Mucosa of rectum (tissue), 2 donors: ENCODE measurements around the gene RAD51B.

Source experiments
- H3K27ac ChIP-seq, 2 donors: one replicate each; pipeline ENCODE4 v1.7.0; 2013; ENCODE audit warnings: inconsistent platforms in 2 of 2, low read depth in 2 of 2, low read length in 2 of 2
- H3K27me3 ChIP-seq, 2 donors: one replicate each; pipeline ENCODE4 v1.7.0; 2013; ENCODE audit warnings: low read length in 2 of 2; ENCODE audit not compliant: control insufficient read depth in 2 of 2, insufficient read depth in 2 of 2
- H3K36me3 ChIP-seq, 2 donors: one replicate each; pipeline ENCODE4 v1.7.0; 2013; ENCODE audit warnings: low read length in 2 of 2; ENCODE audit not compliant: control insufficient read depth in 2 of 2, insufficient read depth in 2 of 2
- H3K4me1 ChIP-seq, 2 donors: one replicate each; pipeline ENCODE4 v1.7.0; 2013; ENCODE audit warnings: low read length in 2 of 2, mild to moderate bottlenecking in 1 of 2; ENCODE audit not compliant: control insufficient read depth in 2 of 2, insufficient read depth in 2 of 2
- H3K4me3 ChIP-seq, 2 donors: one replicate each; pipeline ENCODE4 v1.7.0; 2013; ENCODE audit warnings: low read length in 2 of 2
- H3K9ac ChIP-seq, 2 donors: one replicate each; pipeline ENCODE4 v1.7.0; 2013; ENCODE audit warnings: low read length in 2 of 2, low read depth in 1 of 2, mild to moderate bottlenecking in 1 of 2
- H3K9me3 ChIP-seq, 2 donors: one replicate each; pipeline ENCODE4 v1.7.0; 2013; ENCODE audit warnings: low read length in 2 of 2; ENCODE audit not compliant: control insufficient read depth in 2 of 2
- donor health status: healthy.
- donor health status: Normal muscosa, but diverticular disease.

RAD51B gene

GRCh38 chr14:68520637-68521556 is 701.3 kb downstream of the RAD51B start:
- no peaks in the 10 kb centered on the region for H3K36me3 ChIP-seq
- H3K27ac ChIP-seq = peak overlapping the region; percentile 56 to 57
- peaks cover 15 to 32% of the 10 kb centered on the region in 2 donors for H3K4me1 ChIP-seq
- H3K9ac ChIP-seq = no peak overlapping the region
- no peak overlapping the region for H3K4me3 ChIP-seq
- no peaks in the 10 kb centered on the region for H3K27me3 ChIP-seq
- H3K9me3 ChIP-seq = no peaks in the 10 kb centered on the region

DNA sequence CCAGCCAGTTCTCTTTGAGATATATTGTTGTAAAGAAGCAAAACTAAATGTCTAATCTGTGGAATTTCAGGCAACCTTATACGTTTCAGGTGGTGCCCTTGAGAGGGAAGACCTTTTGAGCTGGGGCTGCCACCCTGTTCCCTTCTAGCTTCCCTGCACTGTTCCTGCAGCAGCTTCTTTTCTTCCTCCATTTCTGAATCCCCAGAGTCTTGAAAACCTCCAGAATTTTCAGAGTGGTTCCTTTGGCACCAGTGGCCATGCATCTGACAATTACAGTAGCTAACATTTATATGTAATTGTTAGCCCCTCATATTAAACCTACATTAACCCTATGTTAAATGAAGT is 702.0 kb downstream of the RAD51B start:
- H3K27me3 ChIP-seq = no peaks in the 10 kb centered on the region
- H3K36me3 ChIP-seq = no peaks in the 10 kb centered on the region
- H3K4me3 ChIP-seq = no peak overlapping the region
- peak overlapping the region; percentile 56 to 57 for H3K27ac ChIP-seq
- H3K9me3 ChIP-seq = no peaks in the 10 kb centered on the region
- H3K4me1 ChIP-seq = peaks cover 18 to 38% of the 10 kb centered on the region in 2 donors
- H3K9ac ChIP-seq = no peak overlapping the region

- Histone ChIP-seq H3K4me3 (no peak overlapping the region), H3K9ac (no peak overlapping the region), H3K36me3 (no peaks in the 10 kb centered on the region), H3K4me1 (peaks cover 22 to 42% of the 10 kb centered on the region in 2 donors), H3K27me3 (no peaks in the 10 kb centered on the region), H3K9me3 (no peaks in the 10 kb centered on the region), H3K27ac (peak overlapping the region; percentile 56 to 57)
Observed at GRCh38 chr14:68521961-68522509, 702.5 kb downstream of the RAD51B start.

DNA sequence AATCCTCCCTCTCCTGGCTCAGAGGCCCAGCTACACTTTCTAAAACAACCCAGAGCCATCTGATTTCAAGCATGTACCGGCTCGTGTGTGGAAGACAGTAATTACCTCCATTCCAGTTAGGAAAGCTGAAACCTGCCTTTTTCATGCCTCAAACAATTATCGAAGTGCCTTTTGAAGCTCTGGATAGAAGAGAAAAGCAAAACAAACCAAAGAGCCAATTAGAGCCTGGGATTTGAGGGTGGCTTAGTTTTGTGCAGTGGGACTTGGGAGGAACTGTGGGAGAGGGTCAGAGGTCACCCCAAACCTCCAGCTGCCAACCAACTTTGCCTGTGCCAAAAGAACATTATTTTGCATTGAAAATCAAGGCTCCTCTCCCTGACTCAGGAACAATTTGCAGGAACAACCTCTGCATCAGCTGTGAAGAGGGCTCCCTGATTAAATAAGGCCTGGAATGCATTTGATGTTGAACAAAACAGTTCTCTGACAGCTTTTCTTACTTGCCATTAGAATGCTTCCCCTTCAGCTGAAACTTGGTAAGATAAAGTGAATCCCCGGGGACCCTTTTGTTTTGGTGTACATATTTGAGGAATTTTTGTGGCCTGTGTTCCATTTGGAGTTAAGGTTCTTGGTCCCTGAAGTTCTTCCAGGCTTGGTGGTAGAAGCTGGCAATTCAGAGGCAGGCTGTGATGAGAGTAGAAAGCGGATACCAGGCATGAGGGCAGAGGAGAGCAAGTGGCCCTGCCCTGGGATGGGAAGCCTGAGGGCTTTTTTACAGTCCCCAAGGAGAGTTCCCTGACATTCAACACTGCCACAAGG is 703.1 kb downstream of the RAD51B start:
- Histone ChIP-seq H3K9ac (no peak overlapping the region), H3K27ac (peak overlapping the region; percentile 56 to 57), H3K9me3 (no peaks in the 10 kb centered on the region), H3K36me3 (no peaks in the 10 kb centered on the region), H3K27me3 (no peaks in the 10 kb centered on the region), H3K4me1 (peaks cover 22 to 46% of the 10 kb centered on the region in 2 donors), H3K4me3 (no peak overlapping the region)

DNA sequence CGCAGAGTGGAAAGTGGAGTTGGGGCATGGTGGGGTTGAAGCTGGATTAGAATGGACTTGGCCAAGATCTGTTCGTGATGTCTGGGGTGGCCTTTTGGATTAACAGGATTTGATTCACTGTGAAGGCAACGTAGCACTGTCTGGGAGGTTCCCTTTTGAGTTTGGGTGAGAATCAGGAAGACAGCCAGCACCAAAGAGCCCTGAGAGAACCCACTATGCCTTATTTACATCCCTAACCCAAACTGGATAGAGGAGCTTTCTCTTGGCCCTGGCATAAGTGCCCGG is 703.7 kb downstream of the RAD51B start:
- H3K27me3 ChIP-seq = no peaks in the 10 kb centered on the region
- H3K4me3 ChIP-seq = no peak overlapping the region
- no peaks in the 10 kb centered on the region for H3K36me3 ChIP-seq
- H3K4me1 ChIP-seq = peaks cover 27 to 50% of the 10 kb centered on the region in 2 donors
- peak overlapping the region; percentile 32 to 57 for H3K27ac ChIP-seq
- H3K9ac ChIP-seq = no peak overlapping the region
- H3K9me3 ChIP-seq = no peaks in the 10 kb centered on the region

GRCh38 chr14:68523989-68524725 is 704.6 kb downstream of the RAD51B start:
- Histone ChIP-seq H3K4me1 (peaks cover 23 to 48% of the 10 kb centered on the region in 2 donors), H3K27ac (peak overlapping the region in 1 of 2 donors; percentile 38), H3K9ac (no peak overlapping the region), H3K4me3 (no peak overlapping the region), H3K36me3 (no peaks in the 10 kb centered on the region), H3K9me3 (no peaks in the 10 kb centered on the region), H3K27me3 (no peaks in the 10 kb centered on the region)

GRCh38 chr14:68525516-68525915 is 705.9 kb downstream of the RAD51B start:
- no peak overlapping the region for H3K9ac ChIP-seq
- H3K4me1 ChIP-seq = peaks cover 18 to 36% of the 10 kb centered on the region in 2 donors
- no peak overlapping the region for H3K27ac ChIP-seq

GRCh38 chr14:68526512-68527091 is 707.0 kb downstream of the RAD51B start:
- peak overlapping the region in 1 of 2 donors; percentile 44 for H3K9ac ChIP-seq
- no peak overlapping the region for H3K4me3 ChIP-seq
- no peaks in the 10 kb centered on the region for H3K27me3 ChIP-seq
- H3K4me1 ChIP-seq = peaks cover 11 to 26% of the 10 kb centered on the region in 2 donors
- peak overlapping the region; percentile 56 to 91 for H3K27ac ChIP-seq
- H3K9me3 ChIP-seq = no peaks in the 10 kb centered on the region
- no peaks in the 10 kb centered on the region for H3K36me3 ChIP-seq

More at GRCh38 chr14:68525516-68525915, 705.9 kb downstream of the RAD51B start:
- no peaks in the 10 kb centered on the region for H3K36me3 ChIP-seq
- no peak overlapping the region for H3K4me3 ChIP-seq
- no peaks in the 10 kb centered on the region for H3K9me3 ChIP-seq
- no peaks in the 10 kb centered on the region for H3K27me3 ChIP-seq

GRCh38 chr14:68527329-68527851 is 707.8 kb downstream of the RAD51B start:
- peak overlapping the region in 1 of 2 donors; percentile 44 for H3K9ac ChIP-seq
- no peaks in the 10 kb centered on the region for H3K9me3 ChIP-seq
- no peaks in the 10 kb centered on the region for H3K36me3 ChIP-seq
- H3K4me1 ChIP-seq = peaks cover 11 to 22% of the 10 kb centered on the region in 2 donors
- H3K27me3 ChIP-seq = no peaks in the 10 kb centered on the region
- H3K4me3 ChIP-seq = peak overlapping the region in 1 of 2 donors; percentile 44
- peak overlapping the region; percentile 56 to 91 for H3K27ac ChIP-seq
